Stimulated activated naive CD8-positive, alpha-beta T cell treated with anti-CD3 and anti-CD28 coated beads, Interleukin-15, Interleukin-2, amounts not matched to agents 100 ng/mL and 50 ng/mL, for 24 hours (primary cell): ENCODE results near the gene FLVCR2.

Source experiments
- H3K27ac Mint-ChIP-seq: one replicate; pipeline ENCODE4 v1.8.0; 2021; ENCODE audit warnings: mild to moderate bottlenecking, mixed read lengths
- H3K27me3 Mint-ChIP-seq: one replicate; pipeline ENCODE4 v1.8.0; 2021; ENCODE audit warnings: mixed read lengths
- H3K36me3 Mint-ChIP-seq: one replicate; pipeline ENCODE4 v1.8.0; 2021; ENCODE audit warnings: low read depth, mixed read lengths
- H3K4me1 Mint-ChIP-seq: one replicate; pipeline ENCODE4 v1.8.0; 2021; ENCODE audit warnings: low read depth, mixed read lengths
- H3K4me3 Mint-ChIP-seq: one replicate; pipeline ENCODE4 v1.8.0; 2021; ENCODE audit warnings: mild to moderate bottlenecking, mixed read lengths
- H3K9me3 Mint-ChIP-seq: one replicate; pipeline ENCODE4 v1.8.0; 2021; ENCODE audit warnings: mixed read lengths

The FLVCR2 gene

GRCh38 chr14:75648066-75648838 is 69.8 kb downstream of the FLVCR2 start:
- Mint-ChIP-seq H3K36me3 (peaks cover 50% of the 10 kb centered on the region), H3K27me3 (no peaks in the 10 kb centered on the region), H3K27ac (no peak overlapping the region), H3K4me3 (no peak overlapping the region), H3K4me1 (no peaks in the 10 kb centered on the region), H3K9me3 (no peaks in the 10 kb centered on the region)

- H3K9me3 Mint-ChIP-seq = no peaks in the 10 kb centered on the region
- H3K27me3 Mint-ChIP-seq = no peaks in the 10 kb centered on the region
- H3K27ac Mint-ChIP-seq = no peak overlapping the region
- H3K36me3 Mint-ChIP-seq = peaks cover 52% of the 10 kb centered on the region
- H3K4me1 Mint-ChIP-seq = no peaks in the 10 kb centered on the region
- no peak overlapping the region for H3K4me3 Mint-ChIP-seq
Observed at GRCh38 chr14:75649337-75649736, 70.9 kb downstream of the FLVCR2 start.

GRCh38 chr14:75649773-75650172 is 71.4 kb downstream of the FLVCR2 start:
- Mint-ChIP-seq H3K27me3 (no peaks in the 10 kb centered on the region), H3K9me3 (no peaks in the 10 kb centered on the region), H3K36me3 (peaks cover 52% of the 10 kb centered on the region), H3K27ac (no peak overlapping the region), H3K4me3 (no peak overlapping the region), H3K4me1 (no peaks in the 10 kb centered on the region)

GRCh38 chr14:75650253-75651058 is 72.0 kb downstream of the FLVCR2 start:
- Mint-ChIP-seq H3K36me3 (peaks cover 52% of the 10 kb centered on the region), H3K4me1 (no peaks in the 10 kb centered on the region), H3K27me3 (no peaks in the 10 kb centered on the region), H3K4me3 (no peak overlapping the region), H3K27ac (no peak overlapping the region), H3K9me3 (no peaks in the 10 kb centered on the region)

GRCh38 chr14:75653563-75653962 is 75.1 kb downstream of the FLVCR2 start:
- no peaks in the 10 kb centered on the region for H3K4me1 Mint-ChIP-seq
- no peak overlapping the region for H3K4me3 Mint-ChIP-seq
- H3K27ac Mint-ChIP-seq = no peak overlapping the region
- H3K27me3 Mint-ChIP-seq = no peaks in the 10 kb centered on the region
- H3K36me3 Mint-ChIP-seq = peaks cover 41% of the 10 kb centered on the region
- H3K9me3 Mint-ChIP-seq = no peaks in the 10 kb centered on the region

GRCh38 chr14:75654127-75654732 is 75.8 kb downstream of the FLVCR2 start:
- no peak overlapping the region for H3K4me3 Mint-ChIP-seq
- peaks cover 38% of the 10 kb centered on the region for H3K36me3 Mint-ChIP-seq
- H3K4me1 Mint-ChIP-seq = no peaks in the 10 kb centered on the region
- no peak overlapping the region for H3K27ac Mint-ChIP-seq
- H3K27me3 Mint-ChIP-seq = no peaks in the 10 kb centered on the region
- no peaks in the 10 kb centered on the region for H3K9me3 Mint-ChIP-seq

GRCh38 chr14:75655235-75655634 is 76.8 kb downstream of the FLVCR2 start:
- peaks cover 28% of the 10 kb centered on the region for H3K36me3 Mint-ChIP-seq
- H3K4me1 Mint-ChIP-seq = peaks cover 8% of the 10 kb centered on the region

GRCh38 chr14:75657331-75657730 is 78.9 kb downstream of the FLVCR2 start:
- H3K36me3 Mint-ChIP-seq = peaks cover 12% of the 10 kb centered on the region
- H3K9me3 Mint-ChIP-seq = no peaks in the 10 kb centered on the region
- H3K4me1 Mint-ChIP-seq = peaks cover 24% of the 10 kb centered on the region
- H3K4me3 Mint-ChIP-seq = no peak overlapping the region
- H3K27me3 Mint-ChIP-seq = no peaks in the 10 kb centered on the region
- H3K27ac Mint-ChIP-seq = peak overlapping the region; percentile 36

More at GRCh38 chr14:75655235-75655634, 76.8 kb downstream of the FLVCR2 start:
- Mint-ChIP-seq H3K9me3 (no peaks in the 10 kb centered on the region), H3K4me3 (no peak overlapping the region), H3K27ac (no peak overlapping the region), H3K27me3 (no peaks in the 10 kb centered on the region)

- no peak overlapping the region for H3K4me3 Mint-ChIP-seq
- H3K27me3 Mint-ChIP-seq = no peaks in the 10 kb centered on the region
- H3K9me3 Mint-ChIP-seq = no peaks in the 10 kb centered on the region
- peaks cover 7% of the 10 kb centered on the region for H3K36me3 Mint-ChIP-seq
- peaks cover 34% of the 10 kb centered on the region for H3K4me1 Mint-ChIP-seq
- H3K27ac Mint-ChIP-seq = no peak overlapping the region
Observed at GRCh38 chr14:75658957-75659356, 80.5 kb downstream of the FLVCR2 start.

GRCh38 chr14:75660238-75660629 is 81.8 kb downstream of the FLVCR2 start:
- peak overlapping the region; percentile 99 for H3K27ac Mint-ChIP-seq
- peak overlapping the region; percentile 99 for H3K4me3 Mint-ChIP-seq

GRCh38 chr14:75660630-75661498 is 82.4 kb downstream of the FLVCR2 start, which contains the start of the genes ERG28 and TTLL5:
Gene ERG28 (minus strand): TSS chr14:75660876. CDS start chr14:75657502, 3,374 bp downstream.
Gene TTLL5 (plus strand): TSS chr14:75661246. CDS start chr14:75663150, 1,904 bp downstream.
- Mint-ChIP-seq H3K4me3 (peak within 1 kb of the TSS; percentile 99), H3K27me3 (no peaks in the 10 kb centered on the region), H3K36me3 (peaks cover 20% of the 10 kb centered on the region), H3K27ac (peak within 1 kb of the TSS; percentile 99), H3K4me1 (peaks cover 34% of the 10 kb centered on the region), H3K9me3 (no peaks in the 10 kb centered on the region)

More at GRCh38 chr14:75660238-75660629, 81.8 kb downstream of the FLVCR2 start:
- no peaks in the 10 kb centered on the region for H3K9me3 Mint-ChIP-seq
- peaks cover 34% of the 10 kb centered on the region for H3K4me1 Mint-ChIP-seq
- peaks cover 18% of the 10 kb centered on the region for H3K36me3 Mint-ChIP-seq
- no peaks in the 10 kb centered on the region for H3K27me3 Mint-ChIP-seq

- H3K36me3 Mint-ChIP-seq = peaks cover 20% of the 10 kb centered on the region
- no peaks in the 10 kb centered on the region for H3K27me3 Mint-ChIP-seq
- H3K4me3 Mint-ChIP-seq = peak overlapping the region; percentile 99
- H3K27ac Mint-ChIP-seq = peak overlapping the region; percentile 99
- H3K4me1 Mint-ChIP-seq = peaks cover 34% of the 10 kb centered on the region
- no peaks in the 10 kb centered on the region for H3K9me3 Mint-ChIP-seq
Observed at GRCh38 chr14:75661499-75661814, 83.0 kb downstream of the FLVCR2 start.

- Mint-ChIP-seq H3K9me3 (no peaks in the 10 kb centered on the region), H3K27me3 (no peaks in the 10 kb centered on the region), H3K27ac (no peak overlapping the region), H3K4me1 (peaks cover 34% of the 10 kb centered on the region), H3K4me3 (peak overlapping the region; percentile 38), H3K36me3 (peaks cover 20% of the 10 kb centered on the region)
Observed at GRCh38 chr14:75662966-75663365, 84.5 kb downstream of the FLVCR2 start.

- peaks cover 10% of the 10 kb centered on the region for H3K4me1 Mint-ChIP-seq
- H3K27me3 Mint-ChIP-seq = no peaks in the 10 kb centered on the region
- peaks cover 54% of the 10 kb centered on the region for H3K36me3 Mint-ChIP-seq
- H3K9me3 Mint-ChIP-seq = no peaks in the 10 kb centered on the region
- H3K27ac Mint-ChIP-seq = no peak overlapping the region
- H3K4me3 Mint-ChIP-seq = no peak overlapping the region
Observed at GRCh38 chr14:75667099-75667765, 88.8 kb downstream of the FLVCR2 start.
